Naive B cell (primary cell): ENCODE measurements around the gene PVRIG. TPM values are rescaled to one million over a fixed set of nuclear protein-coding genes. Genes with fewer than 3 reads are reported as not detected.
"Not testable (repeated sequence)": the region's sequence is repeated elsewhere in the genome, so short reads cannot be mapped to it uniquely, and the experiment has no call there.

ENCODE experiments used
- ATAC-seq, 2 donors: fragments of 150-1000 bp; cut with Tn5 transposase; 2 replicates each; pipeline ENCODE4 v1.10.0; 2021; ENCODE audit warnings: low read depth in 2 of 2, mild to moderate bottlenecking in 2 of 2, moderate library complexity in 2 of 2
- DNase-seq: peaks from one replicate; pipeline ENCODE4 v3.0.0; 2022
- H3K27ac Mint-ChIP-seq, 6 donors: one replicate each; pipeline ENCODE4 v1.8.0; 2020 to 2022; ENCODE audit warnings: mild to moderate bottlenecking in 6 of 6, mixed read lengths in 6 of 6, moderate library complexity in 5 of 6, inconsistent platforms in 2 of 6
- H3K27me3 Mint-ChIP-seq, 3 donors: one replicate each; pipeline ENCODE4 v1.8.0; 2021 to 2022; ENCODE audit warnings: mixed read lengths in 3 of 3, mild to moderate bottlenecking in 1 of 3
- H3K36me3 Mint-ChIP-seq, 2 donors: one replicate each; pipeline ENCODE4 v1.8.0; 2020 to 2022; ENCODE audit warnings: mixed read lengths in 2 of 2, inconsistent platforms in 1 of 2, mild to moderate bottlenecking in 1 of 2
- H3K4me1 Mint-ChIP-seq, 3 donors: one replicate each; pipeline ENCODE4 v1.8.0; 2020 to 2022; ENCODE audit warnings: mixed read lengths in 3 of 3, inconsistent platforms in 1 of 3, mild to moderate bottlenecking in 1 of 3, moderate library complexity in 1 of 3
- H3K4me3 Mint-ChIP-seq, 8 donors: one replicate each; pipeline ENCODE4 v1.8.0; 2020 to 2022; ENCODE audit warnings: mild to moderate bottlenecking in 8 of 8, mixed read lengths in 8 of 8, moderate library complexity in 8 of 8, inconsistent platforms in 2 of 8
- H3K9me3 Mint-ChIP-seq, 7 donors: one replicate each; pipeline ENCODE4 v1.8.0; 2020 to 2022; ENCODE audit warnings: mixed read lengths in 7 of 7, mild to moderate bottlenecking in 5 of 7, inconsistent platforms in 2 of 7, moderate library complexity in 1 of 7
- polyA plus RNA-seq, 6 donors: library from polyadenylated mRNA; unstranded; fragments of 300-500 nt; fragmentation: Illumina TruSeq; gene quantifications; one replicate each; pipeline ENCODE4 v1.2.3, GENCODE V29; 2021; ENCODE audit warnings: low read depth in 6 of 6

Gene PVRIG
- 10 to 100 TPM; 37.5 to 67.4 (median 56.4) TPM for polyA plus RNA-seq

DNA sequence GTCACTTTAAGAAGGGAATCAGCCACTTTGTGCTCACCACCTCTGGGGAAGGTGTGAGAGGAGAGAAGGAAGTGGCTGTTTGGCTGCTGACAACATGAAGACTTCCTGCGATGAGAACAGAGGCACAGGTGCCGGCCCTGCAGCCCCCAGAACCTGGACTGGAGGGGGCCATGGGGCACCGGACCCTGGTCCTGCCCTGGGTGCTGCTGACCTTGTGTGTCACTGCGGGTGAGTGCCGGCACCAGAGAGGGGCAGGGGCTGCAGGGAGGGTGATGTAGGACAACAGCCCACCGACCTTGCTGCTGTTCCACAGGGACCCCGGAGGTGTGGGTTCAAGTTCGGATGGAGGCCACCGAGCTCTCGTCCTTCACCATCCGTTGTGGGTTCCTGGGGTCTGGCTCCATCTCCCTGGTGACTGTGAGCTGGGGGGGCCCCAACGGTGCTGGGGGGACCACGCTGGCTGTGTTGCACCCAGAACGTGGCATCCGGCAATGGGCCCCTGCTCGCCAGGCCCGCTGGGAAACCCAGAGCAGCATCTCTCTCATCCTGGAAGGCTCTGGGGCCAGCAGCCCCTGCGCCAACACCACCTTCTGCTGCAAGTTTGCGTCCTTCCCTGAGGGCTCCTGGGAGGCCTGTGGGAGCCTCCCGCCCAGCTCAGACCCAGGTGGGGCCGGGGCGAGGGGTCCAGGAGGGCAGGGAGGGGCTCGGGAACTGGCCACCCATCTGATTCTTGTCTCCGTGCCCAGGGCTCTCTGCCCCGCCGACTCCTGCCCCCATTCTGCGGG lies at the start of gene PVRIG:
Gene PVRIG (plus strand): TSS at position 149 of the 785 bp plus-strand sequence. CDS start 22 bp downstream, at position 171.
- Mint-ChIP-seq H3K4me3 (peak within 1 kb of the TSS; percentile 86 to 97 (median 91)), H3K4me1 (peaks cover 35 to 84% (median 81%) of the 10 kb centered on the region in 3 donors), H3K27ac (peak within 1 kb of the TSS; percentile 96 to 100 (median 99))
- DNase-seq, ATAC-seq, H3K36me3 Mint-ChIP-seq, H3K9me3 Mint-ChIP-seq, H3K27me3 Mint-ChIP-seq: not testable (repeated sequence)

DNA sequence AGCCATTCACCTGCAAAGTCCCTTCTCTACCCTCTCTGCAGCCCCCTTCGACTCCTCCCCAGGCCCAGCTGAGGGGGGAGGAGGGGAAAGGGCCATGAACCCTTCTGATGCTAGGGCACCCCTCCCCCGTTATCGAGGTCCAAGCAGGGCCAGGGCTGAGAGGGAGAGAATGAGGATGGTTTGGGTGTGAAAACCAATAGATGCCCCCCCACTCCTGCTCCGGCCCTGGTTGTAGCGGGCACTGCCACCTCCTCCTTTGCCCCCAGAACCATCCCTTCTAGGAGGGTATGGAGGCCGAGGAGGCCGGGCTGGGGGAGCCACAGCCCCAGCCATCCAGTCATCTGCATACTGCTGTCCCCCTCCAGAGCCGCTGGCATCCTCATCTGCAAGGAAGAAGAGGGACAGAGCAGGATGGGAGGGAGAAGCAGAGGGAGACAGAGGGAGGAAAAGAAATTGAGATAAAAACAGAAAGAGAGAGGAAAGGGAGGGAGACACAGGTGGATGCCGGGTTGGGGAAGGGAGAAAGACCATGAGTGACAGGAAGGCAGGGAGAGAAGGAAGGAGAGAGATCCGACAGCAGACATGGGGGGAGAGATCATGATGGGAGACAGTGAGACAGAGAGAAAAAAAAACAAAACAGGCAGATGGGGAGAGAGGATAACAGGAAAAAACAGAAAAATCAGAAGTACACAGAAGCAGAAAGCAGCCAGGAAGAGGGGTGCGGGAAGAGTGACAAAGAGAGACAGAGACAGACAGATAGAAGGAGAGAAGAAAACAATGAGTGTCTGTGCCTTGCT lies 49.5 kb upstream of the PVRIG start:
- DNase-seq (no peak), ATAC-seq (no peak)
- Mint-ChIP-seq H3K27me3 (peaks cover 43 to 51% (median 47%) of the 10 kb centered on the region in 3 donors), H3K27ac (peak overlapping the region in 4 of 6 donors; percentile 45 to 80 (median 52)), H3K4me1 (peaks cover 38 to 58% (median 49%) of the 10 kb centered on the region in 3 donors), H3K36me3 (no peaks in the 10 kb centered on the region), H3K4me3 (peak overlapping the region; percentile 67 to 87 (median 75)), H3K9me3 (no peaks in the 10 kb centered on the region)

DNA sequence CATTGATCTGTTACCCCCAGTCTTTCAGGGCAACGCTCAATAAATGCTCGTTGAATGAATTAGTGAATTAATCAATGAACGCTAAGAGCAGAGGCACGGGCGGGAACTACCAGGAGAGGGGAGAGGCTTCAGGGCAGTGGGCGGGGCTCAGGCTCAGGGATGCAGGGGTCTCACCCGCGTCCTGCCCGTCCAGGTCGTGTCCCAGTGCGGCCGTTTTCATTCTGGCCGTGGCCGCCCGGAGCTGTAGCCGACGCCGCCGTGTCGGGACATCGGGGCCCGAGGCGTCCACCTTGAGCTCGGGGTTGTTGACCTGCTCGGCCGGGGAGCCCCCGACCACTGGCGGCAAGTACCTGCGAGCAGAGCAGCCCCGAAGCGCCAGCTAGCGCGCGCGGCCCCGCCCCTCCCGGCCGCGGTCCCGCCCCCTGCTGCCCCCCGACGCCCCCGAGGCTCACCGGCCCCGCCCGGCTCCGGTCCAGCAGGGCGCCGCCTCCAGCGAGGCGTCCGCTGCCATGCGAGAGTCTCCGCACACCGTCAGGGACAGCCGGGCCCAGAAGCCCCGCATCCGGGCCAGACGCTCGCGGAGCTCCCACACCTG lies 48.6 kb upstream of the PVRIG start:
- peak overlapping the region; percentile 42 to 86 (median 75) for H3K4me3 Mint-ChIP-seq
- no peak overlapping the region for H3K27ac Mint-ChIP-seq
- H3K27me3 Mint-ChIP-seq: peaks cover 39 to 44% (median 41%) of the 10 kb centered on the region in 3 donors
- peaks cover 42 to 59% (median 53%) of the 10 kb centered on the region in 3 donors for H3K4me1 Mint-ChIP-seq
- no peaks in the 10 kb centered on the region for H3K36me3 Mint-ChIP-seq
- peak; percentile 49 to 50 for ATAC-seq
- H3K9me3 Mint-ChIP-seq: no peaks in the 10 kb centered on the region
- DNase-seq: peak; percentile 43

DNA sequence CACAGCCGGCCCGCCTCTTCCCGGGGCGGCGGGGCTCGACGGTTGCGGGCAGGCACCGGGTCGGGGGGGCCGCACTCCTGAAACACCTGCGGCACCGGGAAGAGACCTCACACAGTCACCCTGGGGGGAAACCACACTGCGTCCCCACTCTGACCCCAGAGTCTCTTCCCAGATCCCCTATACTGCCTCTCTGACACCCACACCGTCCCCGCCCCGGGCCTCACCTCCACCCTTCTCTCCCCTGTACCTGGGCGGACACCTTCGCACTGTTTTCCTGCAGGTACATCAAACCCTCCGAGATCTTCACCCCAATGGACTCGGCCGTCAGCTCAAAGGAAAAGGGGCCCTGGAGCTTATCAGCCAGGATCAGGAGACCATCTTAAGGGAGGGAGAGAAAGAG lies 47.9 kb upstream of the PVRIG start:
- Mint-ChIP-seq H3K27me3 (peaks cover 32 to 38% (median 35%) of the 10 kb centered on the region in 3 donors), H3K9me3 (no peaks in the 10 kb centered on the region), H3K4me3 (peak overlapping the region; percentile 67 to 85 (median 82)), H3K4me1 (peaks cover 43 to 60% (median 57%) of the 10 kb centered on the region in 3 donors), H3K27ac (peak overlapping the region in 2 of 6 donors; percentile 19 to 52), H3K36me3 (no peaks in the 10 kb centered on the region)
- peak in 1 of 2 donors; percentile 18 for ATAC-seq
- DNase-seq: no peak

DNA sequence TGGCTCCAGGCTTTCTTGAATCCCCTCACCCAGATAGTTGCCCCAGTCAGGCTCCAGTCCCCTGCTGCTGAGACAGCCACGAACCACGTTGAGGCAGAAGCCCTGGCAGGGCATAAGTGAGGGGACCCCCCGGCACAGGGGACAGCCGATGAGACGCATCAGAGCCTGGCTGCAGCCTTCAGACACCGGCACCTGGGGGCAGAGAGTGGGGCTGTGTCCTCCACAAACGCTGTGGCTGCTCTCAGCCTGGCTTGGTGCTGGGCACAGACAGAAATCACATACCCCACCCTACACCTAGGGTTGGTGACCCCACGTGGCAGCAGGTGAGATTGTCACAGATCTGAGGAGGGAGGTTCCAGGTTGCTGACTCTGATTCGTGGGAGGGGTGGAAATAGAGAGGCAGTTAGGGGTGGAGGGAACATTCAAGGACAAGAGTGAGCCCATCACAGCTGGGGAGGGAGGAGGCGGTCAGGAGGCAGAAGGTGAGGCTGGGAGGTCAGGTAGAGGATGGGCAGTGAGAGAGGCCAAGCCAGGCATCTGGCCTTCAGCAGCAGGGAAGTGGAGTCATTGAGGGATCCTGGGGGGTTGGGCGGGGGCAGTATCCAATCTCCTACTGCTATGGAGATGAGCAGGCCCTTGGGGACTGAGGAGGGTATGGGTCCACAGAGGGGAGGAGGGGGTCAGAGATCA lies 45.8 kb upstream of the PVRIG start:
- DNase-seq (no peak), ATAC-seq (no peak)
- Mint-ChIP-seq H3K4me3 (peak overlapping the region in 1 of 8 donors; percentile 41), H3K9me3 (peaks cover 0 to 1% (median 0%) of the 10 kb centered on the region in 7 donors), H3K27ac (no peak overlapping the region), H3K36me3 (no peaks in the 10 kb centered on the region), H3K27me3 (peaks cover 11 to 17% (median 14%) of the 10 kb centered on the region in 3 donors), H3K4me1 (peaks cover 29 to 49% (median 46%) of the 10 kb centered on the region in 3 donors)

DNA sequence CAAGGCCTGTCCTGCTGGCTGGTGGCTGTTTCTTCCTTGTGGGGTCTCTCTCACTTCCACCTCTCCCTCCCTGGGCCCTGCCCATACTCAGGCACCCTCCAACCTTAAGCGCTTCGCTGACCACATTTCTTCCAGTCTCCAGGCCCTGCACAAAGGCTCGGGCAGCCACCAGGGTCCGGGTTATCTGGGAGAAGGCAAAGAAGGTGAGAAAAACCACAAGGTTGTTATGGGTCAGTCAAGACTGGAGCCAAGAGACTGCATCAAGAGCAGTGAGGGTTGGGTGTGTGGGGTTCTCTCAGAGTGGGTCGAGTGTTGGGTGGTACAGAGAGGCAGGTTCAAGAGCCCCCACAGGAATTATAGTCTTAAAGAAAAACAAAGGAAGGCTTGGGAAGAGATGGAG lies 45.2 kb upstream of the PVRIG start:
- Mint-ChIP-seq H3K4me1 (peaks cover 29 to 48% (median 40%) of the 10 kb centered on the region in 3 donors), H3K36me3 (no peaks in the 10 kb centered on the region), H3K27me3 (peaks cover 8 to 15% (median 13%) of the 10 kb centered on the region in 3 donors), H3K4me3 (peak overlapping the region in 1 of 8 donors; percentile 45), H3K27ac (peak overlapping the region in 1 of 6 donors; percentile 71), H3K9me3 (peaks cover 0 to 1% (median 0%) of the 10 kb centered on the region in 7 donors)
- ATAC-seq: no peak
- DNase-seq: no peak

DNA sequence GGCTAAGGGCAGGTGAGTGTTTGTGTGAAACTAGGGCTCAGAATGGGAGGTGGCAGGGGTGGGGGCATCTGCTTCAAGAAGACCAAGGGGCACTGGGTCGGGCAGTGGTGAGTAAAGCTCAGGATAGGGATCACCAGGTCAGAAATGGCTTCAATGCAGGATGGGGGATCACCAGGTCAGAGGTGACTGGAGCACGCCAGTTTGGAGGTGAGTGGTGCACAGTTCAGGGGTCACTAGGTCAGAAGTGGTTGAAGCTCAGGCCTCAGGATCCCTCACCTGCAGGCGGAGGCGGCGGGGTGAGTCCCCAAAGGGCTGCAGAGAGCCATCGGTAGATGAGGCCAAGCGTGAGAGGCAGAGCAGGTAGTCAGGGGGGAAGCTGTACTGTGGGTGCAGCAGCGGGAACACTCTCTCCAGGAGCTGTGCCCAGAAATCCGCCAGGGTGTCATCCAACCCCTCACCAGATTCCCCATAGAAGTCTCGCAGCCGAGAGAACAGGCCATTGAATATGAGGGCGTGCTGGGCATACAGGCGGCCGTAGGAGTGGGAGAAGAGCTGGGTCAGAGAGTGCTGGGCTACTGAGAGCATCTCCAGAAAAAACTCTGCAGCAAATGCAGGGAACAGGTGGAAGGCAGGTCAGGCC lies 44.3 kb upstream of the PVRIG start:
- H3K27ac Mint-ChIP-seq: peak overlapping the region in 4 of 6 donors; percentile 10 to 84 (median 42)
- peak overlapping the region in 7 of 8 donors; percentile 15 to 80 (median 75) for H3K4me3 Mint-ChIP-seq
- DNase-seq: no peak
- peaks cover 5 to 7% (median 6%) of the 10 kb centered on the region in 3 donors for H3K27me3 Mint-ChIP-seq
- H3K9me3 Mint-ChIP-seq: peaks cover 0 to 1% (median 0%) of the 10 kb centered on the region in 7 donors
- no peak for ATAC-seq
- no peaks in the 10 kb centered on the region for H3K36me3 Mint-ChIP-seq
- H3K4me1 Mint-ChIP-seq: peaks cover 28 to 45% (median 33%) of the 10 kb centered on the region in 3 donors

DNA sequence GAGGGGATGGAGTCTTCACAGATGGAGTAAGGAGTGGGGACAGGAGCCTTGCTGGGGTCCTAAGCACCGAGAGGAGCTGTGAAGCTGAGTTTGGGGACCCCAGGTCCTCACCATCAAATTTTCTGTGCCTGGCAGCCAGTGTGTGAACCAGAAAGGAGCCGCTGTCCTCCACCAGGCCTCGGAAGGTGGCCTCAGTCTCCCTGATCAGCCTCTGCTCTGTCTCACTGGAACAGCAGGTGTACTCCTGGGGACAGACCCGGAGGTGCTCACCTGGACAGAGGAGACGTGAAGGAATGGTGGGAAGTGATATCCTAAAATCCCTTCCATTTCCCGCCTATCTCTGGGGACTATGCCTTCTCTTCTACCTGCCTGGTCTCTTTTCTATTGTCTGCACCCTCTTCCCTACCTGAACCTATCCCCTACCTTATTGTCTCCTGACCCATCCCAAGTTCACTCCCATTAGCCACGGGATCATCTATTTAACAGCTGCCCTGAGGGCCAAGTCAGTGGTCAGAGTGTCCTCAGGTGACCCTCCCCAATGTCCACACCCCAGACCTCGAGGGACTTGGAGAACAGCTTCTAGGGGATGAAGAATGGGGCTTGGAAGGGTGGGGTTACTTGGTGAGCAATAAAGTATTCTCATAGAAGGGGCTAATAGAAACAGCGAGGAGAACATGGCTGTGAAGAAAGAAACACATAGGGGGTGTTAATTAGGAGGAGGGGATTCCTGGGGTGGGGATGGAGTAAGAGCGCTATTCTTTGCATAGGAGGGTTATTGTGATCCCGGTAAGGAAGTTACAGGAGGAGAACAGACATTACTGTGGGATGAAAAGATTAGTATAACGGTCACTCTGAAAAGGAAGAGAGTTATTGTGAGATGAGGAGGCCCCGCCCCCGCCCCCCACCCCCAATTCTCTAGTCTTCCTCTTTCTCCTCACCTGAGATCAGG lies 43.4 kb upstream of the PVRIG start:
- Mint-ChIP-seq H3K4me3 (peak overlapping the region; percentile 73 to 94 (median 87)), H3K27ac (peak overlapping the region; percentile 24 to 53 (median 43)), H3K27me3 (no peaks in the 10 kb centered on the region), H3K4me1 (peaks cover 27 to 47% (median 33%) of the 10 kb centered on the region in 3 donors), H3K36me3 (no peaks in the 10 kb centered on the region), H3K9me3 (peaks cover 0 to 1% (median 0%) of the 10 kb centered on the region in 7 donors)
- no peak for ATAC-seq
- DNase-seq: no peak

DNA sequence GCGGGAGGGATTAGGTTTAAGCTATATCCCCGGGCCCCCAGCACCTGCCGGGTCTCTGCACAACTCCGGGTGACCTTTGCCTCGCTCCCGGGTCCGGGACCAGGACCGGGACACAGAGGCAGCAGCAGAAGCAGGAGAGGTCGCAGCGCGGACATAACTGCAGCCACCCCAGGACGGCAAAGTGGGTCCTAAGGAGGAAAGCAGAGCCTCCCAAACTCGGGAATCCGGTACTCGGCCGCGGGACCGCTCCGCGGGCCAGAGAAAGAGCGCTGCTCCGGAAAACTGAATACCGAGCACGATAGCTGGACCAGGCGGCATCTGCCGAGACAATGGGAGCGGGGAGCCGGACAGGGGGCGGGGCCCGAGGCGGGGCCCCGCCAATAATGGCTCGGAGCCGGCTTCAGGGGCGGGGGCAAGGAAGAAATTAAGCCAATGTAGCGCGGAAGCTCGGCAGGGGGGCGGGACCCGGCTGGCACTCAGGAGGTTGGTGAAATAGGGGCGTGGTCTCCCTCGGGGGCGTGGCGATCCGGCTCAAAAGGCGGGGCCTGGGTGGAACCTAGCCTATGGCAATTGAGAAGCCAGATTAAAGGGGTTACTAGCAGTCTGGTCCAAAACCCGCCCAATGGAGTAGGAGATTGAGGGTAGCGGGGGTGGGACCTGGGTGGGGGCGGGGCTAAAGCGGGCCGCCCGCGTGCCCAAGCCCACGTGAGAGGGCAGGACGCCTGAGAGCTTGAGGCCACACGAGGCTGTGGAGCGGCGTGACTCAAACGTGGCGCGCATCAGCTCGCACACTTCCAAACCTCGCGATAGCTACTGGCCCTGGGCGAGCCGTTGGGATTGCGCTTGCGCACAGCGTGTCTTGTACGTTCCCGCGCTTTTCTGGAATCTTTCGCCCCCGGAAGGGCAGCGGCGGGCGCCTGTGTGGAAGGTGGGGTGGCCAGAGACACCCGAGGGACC lies 42.4 kb upstream of the PVRIG start, which contains the start of the genes GPC2 and STAG3:
Gene GPC2 (minus strand): TSS at position 337 of the 957 bp plus-strand sequence. CDS start 182 bp downstream, at position 155.
Gene STAG3 (plus strand): TSS at position 874 of the 957 bp plus-strand sequence. CDS start 2,639 bp downstream, outside the sequence.
- ATAC-seq (peak; percentile 88), DNase-seq (peak; percentile 97)
- Mint-ChIP-seq H3K9me3 (peaks cover 0 to 1% (median 0%) of the 10 kb centered on the region in 7 donors), H3K4me3 (peak within 1 kb of the TSS; percentile 73 to 94 (median 87)), H3K27me3 (no peaks in the 10 kb centered on the region), H3K27ac (peak within 1 kb of the TSS; percentile 24 to 90 (median 43)), H3K36me3 (no peaks in the 10 kb centered on the region), H3K4me1 (peaks cover 22 to 41% (median 30%) of the 10 kb centered on the region in 3 donors)

DNA sequence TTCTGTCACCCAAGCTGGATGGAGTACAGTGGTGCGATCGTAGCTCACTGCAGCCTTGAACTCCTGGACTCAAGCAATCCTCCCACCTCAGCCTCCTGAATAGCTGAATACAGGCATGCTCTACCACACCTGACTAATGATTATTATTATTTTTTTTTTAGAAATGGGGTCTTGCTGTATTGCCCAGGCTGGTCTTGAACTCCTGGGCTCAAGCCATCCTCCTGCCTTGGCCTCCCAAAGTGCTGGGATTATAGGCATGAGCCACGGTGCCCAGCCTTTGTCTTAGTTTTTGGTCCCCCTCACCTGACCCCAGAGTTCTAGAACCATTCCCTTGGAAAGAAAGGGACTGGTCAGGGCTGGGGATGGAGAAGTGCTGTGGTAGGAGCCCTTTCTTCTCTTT lies 39.7 kb upstream of the PVRIG start:
- not testable (repeated sequence) for H3K36me3 Mint-ChIP-seq, ATAC-seq, DNase-seq, H3K27me3 Mint-ChIP-seq, H3K9me3 Mint-ChIP-seq
- H3K4me1 Mint-ChIP-seq: peaks cover 22 to 29% (median 25%) of the 10 kb centered on the region in 3 donors
- peak overlapping the region in 1 of 6 donors; percentile 76 for H3K27ac Mint-ChIP-seq
- H3K4me3 Mint-ChIP-seq: peak overlapping the region in 1 of 8 donors; percentile 29
